ENCODE results near the gene NFATC3.

Gene NFATC3

GRCh38 chr16:68251832-68252231 is 166.7 kb downstream of the NFATC3 start:
- peak in 1 of 14 donors; percentile 92 for DNase-seq

- DNase-seq, result no peak
Observed at GRCh38 chr16:68252383-68252782, 167.2 kb downstream of the NFATC3 start.

DNA sequence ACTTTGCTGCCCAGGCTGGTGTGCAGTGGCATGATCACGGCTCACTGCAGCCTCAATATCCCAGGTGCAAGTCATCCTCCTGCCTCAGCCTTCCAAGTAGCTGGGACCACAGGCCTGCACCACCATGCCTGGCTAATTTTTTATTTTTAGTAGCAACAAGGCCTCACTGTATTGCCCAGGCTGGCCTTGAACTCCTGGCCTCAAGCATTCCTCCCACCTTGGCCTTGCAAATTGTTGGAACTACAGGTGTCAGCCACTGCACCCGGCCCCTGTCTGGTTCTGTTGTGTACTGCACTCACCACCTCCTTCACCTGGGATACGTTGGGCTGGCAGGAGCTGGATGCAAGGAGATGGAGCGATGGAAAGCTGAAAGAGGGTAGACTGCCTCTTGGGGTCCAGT is 168.6 kb downstream of the NFATC3 start:
- DNase-seq, result no peak

DNA sequence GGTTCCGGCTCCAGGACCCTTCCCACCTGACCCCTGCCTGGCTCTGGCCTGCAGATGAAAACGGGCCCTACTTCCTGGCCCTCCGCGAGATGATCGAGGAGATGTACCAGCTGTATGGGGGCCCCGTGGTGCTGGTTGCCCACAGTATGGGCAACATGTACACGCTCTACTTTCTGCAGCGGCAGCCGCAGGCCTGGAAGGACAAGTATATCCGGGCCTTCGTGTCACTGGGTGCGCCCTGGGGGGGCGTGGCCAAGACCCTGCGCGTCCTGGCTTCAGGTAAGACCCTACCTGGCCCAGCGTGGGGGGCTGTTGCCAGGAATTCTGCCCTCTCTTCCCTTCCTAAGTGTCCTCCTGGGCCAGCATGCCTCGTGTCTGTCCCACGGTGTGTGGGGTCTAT is 170.5 kb downstream of the NFATC3 start:
- DNase-seq, result no peak

DNA sequence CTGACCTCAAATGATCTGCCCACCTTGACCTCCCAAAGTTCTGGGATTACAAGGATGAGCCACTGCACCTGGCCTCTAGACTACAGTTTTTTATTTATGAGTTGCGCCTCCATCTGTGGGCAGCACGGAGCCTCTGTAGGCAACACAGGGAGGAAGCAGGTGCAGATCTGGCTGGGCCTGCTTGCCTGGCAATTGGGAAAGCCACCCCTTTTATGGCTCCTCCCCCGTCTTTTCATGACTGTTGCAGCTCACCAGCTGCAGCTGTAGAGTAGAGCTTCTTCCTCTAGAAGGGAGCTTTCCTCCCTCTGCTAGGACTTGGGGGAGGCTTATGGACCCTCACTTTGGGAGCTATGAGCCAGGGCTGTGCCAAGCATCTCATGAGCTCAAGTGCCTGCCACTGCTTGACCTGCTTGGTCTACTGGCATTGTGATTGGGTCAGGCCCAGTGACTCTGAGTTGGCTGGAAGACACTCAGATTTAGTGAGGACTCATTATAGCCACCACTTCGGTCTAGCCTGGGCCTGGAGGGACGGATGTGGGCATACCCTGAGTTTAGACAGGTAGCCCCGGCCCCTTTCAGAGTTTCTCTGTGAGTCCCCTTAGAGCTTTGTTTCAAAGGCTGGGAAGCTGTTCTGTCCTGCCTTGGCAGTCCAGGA is 172.2 kb downstream of the NFATC3 start:
- DNase-seq, result no peak

- peak in 2 of 14 donors; percentile 14 to 23 for DNase-seq
Observed at GRCh38 chr16:68257906-68258800, 173.0 kb downstream of the NFATC3 start.

DNA sequence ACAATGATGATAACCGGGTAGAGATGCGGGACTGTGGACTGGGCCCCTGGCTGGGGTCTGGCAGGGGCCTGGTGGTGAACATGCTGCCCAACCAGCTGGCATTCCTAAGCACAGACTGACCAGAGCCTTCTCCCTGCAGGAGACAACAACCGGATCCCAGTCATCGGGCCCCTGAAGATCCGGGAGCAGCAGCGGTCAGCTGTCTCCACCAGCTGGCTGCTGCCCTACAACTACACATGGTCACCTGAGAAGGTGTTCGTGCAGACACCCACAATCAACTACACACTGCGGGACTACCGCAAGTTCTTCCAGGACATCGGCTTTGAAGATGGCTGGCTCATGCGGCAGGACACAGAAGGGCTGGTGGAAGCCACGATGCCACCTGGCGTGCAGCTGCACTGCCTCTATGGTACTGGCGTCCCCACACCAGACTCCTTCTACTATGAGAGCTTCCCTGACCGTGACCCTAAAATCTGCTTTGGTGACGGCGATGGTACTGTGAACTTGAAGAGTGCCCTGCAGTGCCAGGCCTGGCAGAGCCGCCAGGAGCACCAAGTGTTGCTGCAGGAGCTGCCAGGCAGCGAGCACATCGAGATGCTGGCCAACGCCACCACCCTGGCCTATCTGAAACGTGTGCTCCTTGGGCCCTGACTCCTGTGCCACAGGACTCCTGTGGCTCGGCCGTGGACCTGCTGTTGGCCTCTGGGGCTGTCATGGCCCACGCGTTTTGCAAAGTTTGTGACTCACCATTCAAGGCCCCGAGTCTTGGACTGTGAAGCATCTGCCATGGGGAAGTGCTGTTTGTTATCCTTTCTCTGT is 174.0 kb downstream of the NFATC3 start:
- peak in 1 of 14 donors; percentile 70 for DNase-seq

GRCh38 chr16:68263559-68264127 is 178.5 kb downstream of the NFATC3 start:
- peak in 1 of 14 donors; percentile 35 for DNase-seq

GRCh38 chr16:68264128-68265077 is 179.2 kb downstream of the NFATC3 start, which contains the start of gene SLC7A6:
Gene SLC7A6 (plus strand): TSS chr16:68264526. CDS start chr16:68274727, 10,201 bp downstream.
- peak in 12 of 14 donors; percentile 18 to 72 (median 59) for DNase-seq

GRCh38 chr16:68265078-68265920 is 180.1 kb downstream of the NFATC3 start:
- DNase-seq, result peak in 8 of 14 donors; percentile 10 to 46 (median 24)

- no peak for DNase-seq
Observed at GRCh38 chr16:68267612-68268405, 182.6 kb downstream of the NFATC3 start.

GRCh38 chr16:68269793-68270192 is 184.6 kb downstream of the NFATC3 start:
- no peak for DNase-seq

DNA sequence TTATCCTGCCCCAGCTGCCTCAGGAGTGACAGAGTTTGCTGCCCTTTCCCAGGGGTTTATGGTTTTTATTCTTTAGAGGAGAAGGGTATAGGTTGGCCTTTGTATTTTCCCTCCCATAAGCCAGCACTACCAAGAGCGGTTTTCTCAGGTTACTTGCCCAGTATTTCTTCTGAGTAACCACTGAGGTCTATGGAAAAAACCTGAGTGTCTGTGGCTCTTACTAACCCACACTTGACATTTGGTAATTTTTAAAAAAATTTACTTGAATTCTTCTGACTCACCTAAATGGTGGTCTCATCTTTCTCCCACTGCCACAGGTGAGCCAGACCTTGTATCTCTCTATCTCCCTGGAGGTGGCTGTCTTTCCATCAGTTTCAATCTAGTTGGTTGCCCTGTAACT is 185.2 kb downstream of the NFATC3 start:
- DNase-seq, result no peak

DNA sequence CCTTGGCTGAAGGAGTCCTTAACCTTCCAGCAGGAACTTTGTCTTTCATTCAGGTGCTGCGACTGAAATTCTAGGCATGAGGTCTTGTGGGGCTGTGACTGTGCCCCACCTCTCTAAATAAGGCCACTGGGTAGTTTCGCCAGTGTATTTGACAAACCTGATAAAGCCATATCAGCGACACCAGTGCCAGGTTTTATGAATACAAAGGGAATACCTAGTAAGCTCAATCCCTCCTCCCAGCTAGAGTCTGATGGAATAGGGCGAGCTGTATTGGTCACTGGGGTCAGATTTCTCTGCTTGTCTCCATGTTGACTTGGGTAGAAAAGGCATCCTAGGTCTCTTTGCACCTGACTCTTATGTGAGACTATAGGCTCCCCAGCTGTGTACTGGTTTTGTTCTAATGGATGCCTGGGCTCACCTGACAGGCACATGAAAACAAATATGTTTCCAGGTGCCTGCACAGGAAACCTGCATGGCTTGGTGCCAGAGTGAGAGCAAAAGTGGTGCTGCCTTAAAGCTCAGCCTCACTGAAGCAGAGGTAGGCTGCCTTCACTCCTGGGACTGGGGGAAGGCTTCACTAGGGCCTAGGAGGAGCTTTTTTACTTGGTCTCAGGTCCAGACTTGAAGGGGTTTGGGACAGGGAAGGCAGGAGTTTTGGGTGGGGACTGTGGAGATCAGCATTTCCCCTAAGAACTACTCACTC is 187.5 kb downstream of the NFATC3 start:
- DNase-seq, result no peak

GRCh38 chr16:68273459-68273858 is 188.3 kb downstream of the NFATC3 start:
- DNase-seq, result no peak

- DNase-seq, result no peak
Observed at GRCh38 chr16:68273896-68274295, 188.7 kb downstream of the NFATC3 start.

DNA sequence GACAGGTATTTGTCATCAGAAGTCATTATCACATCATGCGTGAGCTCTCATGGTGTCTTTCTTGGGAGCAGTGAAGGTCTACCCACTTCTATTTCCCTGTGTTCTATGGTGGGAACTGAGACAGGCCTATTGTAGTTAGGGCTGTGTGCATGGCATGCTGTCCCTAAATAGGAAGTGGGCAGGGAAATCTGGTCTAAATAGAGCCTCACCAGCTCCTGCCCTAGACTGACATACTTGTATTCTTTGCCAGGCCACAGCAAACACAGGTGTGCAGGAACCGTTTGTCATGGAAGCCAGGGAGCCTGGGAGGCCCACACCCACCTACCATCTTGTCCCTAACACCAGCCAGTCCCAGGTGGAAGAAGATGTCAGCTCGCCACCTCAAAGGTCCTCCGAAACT is 189.3 kb downstream of the NFATC3 start:
- no peak for DNase-seq

- DNase-seq, result no peak
Observed at GRCh38 chr16:68275611-68276191, 190.5 kb downstream of the NFATC3 start.

Measured in C1 segment of cervical spinal cord (tissue), 14 donors.